ENCODE measurements around the gene RAPGEF1.
"Not testable (repeated sequence)": the region's sequence is repeated elsewhere in the genome, so short reads cannot be mapped to it uniquely, and the experiment has no call there.

The RAPGEF1 gene

GRCh38 chr9:131685753-131686706 lies 53.8 kb downstream of the RAPGEF1 start:
- DNase-seq (ENCODE audit: low read depth in 2 of 2), result no peak

- not testable (repeated sequence) for DNase-seq (ENCODE audit: low read depth in 2 of 2)
Observed at GRCh38 chr9:131683094-131683493, 56.8 kb downstream of the RAPGEF1 start.

- no peak for DNase-seq (ENCODE audit: low read depth in 2 of 2)
Observed at GRCh38 chr9:131682261-131682660, 57.6 kb downstream of the RAPGEF1 start.

- not testable (repeated sequence) for DNase-seq (ENCODE audit: low read depth in 2 of 2)
Observed at GRCh38 chr9:131681826-131682225, 58.0 kb downstream of the RAPGEF1 start.

GRCh38 chr9:131681108-131681507 lies 58.8 kb downstream of the RAPGEF1 start:
- not testable (repeated sequence) for DNase-seq (ENCODE audit: low read depth in 2 of 2)

GRCh38 chr9:131679261-131680020 lies 60.4 kb downstream of the RAPGEF1 start:
- no peak for DNase-seq (ENCODE audit: low read depth in 2 of 2)

GRCh38 chr9:131678499-131679111 lies 61.3 kb downstream of the RAPGEF1 start:
- peak; percentile 62 to 76 for DNase-seq (ENCODE audit: low read depth in 2 of 2)

- DNase-seq (ENCODE audit: low read depth in 2 of 2), result no peak
Observed at GRCh38 chr9:131677444-131678180, 62.3 kb downstream of the RAPGEF1 start.

GRCh38 chr9:131677049-131677443 lies 62.8 kb downstream of the RAPGEF1 start:
- DNase-seq (ENCODE audit: low read depth in 2 of 2), result no peak

- DNase-seq (ENCODE audit: low read depth in 2 of 2), result no peak
Observed at GRCh38 chr9:131676431-131676972, 63.4 kb downstream of the RAPGEF1 start.

- DNase-seq (ENCODE audit: low read depth in 2 of 2), result no peak
Observed at GRCh38 chr9:131675437-131676022, 64.3 kb downstream of the RAPGEF1 start.

- no peak for DNase-seq (ENCODE audit: low read depth in 2 of 2)
Observed at GRCh38 chr9:131674425-131675421, 65.2 kb downstream of the RAPGEF1 start.

- no peak for DNase-seq (ENCODE audit: low read depth in 2 of 2)
Observed at GRCh38 chr9:131673531-131673930, 66.3 kb downstream of the RAPGEF1 start.

GRCh38 chr9:131673068-131673467 lies 66.8 kb downstream of the RAPGEF1 start:
- no peak for DNase-seq (ENCODE audit: low read depth in 2 of 2)

- no peak for DNase-seq (ENCODE audit: low read depth in 2 of 2)
Observed at GRCh38 chr9:131672451-131672850, 67.4 kb downstream of the RAPGEF1 start.

GRCh38 chr9:131671133-131671520 lies 68.7 kb downstream of the RAPGEF1 start:
- DNase-seq (ENCODE audit: low read depth in 2 of 2), result no peak

- no peak for DNase-seq (ENCODE audit: low read depth in 2 of 2)
Observed at GRCh38 chr9:131670247-131671132, 69.4 kb downstream of the RAPGEF1 start.

All from stimulated activated CD8-positive, alpha-beta memory T cell treated with anti-CD3 and anti-CD28 coated beads, Interleukin-2, amount 100 ng/mL, for 48 hours (primary cell).